ENCODE data around the gene GRAMD4. TPM values are rescaled to one million over a fixed set of nuclear protein-coding genes. Genes with fewer than 3 reads are reported as not detected.

The GRAMD4 gene
- total RNA-seq, 1 experiment from 2014 or later, result 25.3 TPM

DNA sequence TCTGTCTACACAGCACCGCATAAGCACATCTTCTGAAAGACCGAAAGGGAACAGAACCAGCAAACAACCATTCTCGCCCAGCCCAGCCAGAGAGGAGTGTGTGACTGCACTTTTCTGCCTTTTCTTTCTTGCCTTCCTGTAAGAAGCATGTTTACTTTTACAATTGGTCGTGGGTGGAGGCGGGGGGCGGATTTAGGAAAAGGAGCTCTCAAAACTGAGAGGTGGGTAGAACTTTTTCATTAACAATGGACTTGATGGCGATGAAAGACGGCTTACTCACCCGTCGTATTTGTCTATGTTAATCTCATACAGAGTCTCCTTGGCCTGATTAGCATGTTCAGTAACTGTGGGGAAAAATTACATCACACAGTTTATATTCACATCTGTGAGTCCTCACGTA, 90.6 kb downstream of the GRAMD4 start:
- Histone ChIP-seq H2AFZ (ENCODE audit: low read length) (no peak overlapping the region), H3K79me2 (ENCODE audit: low read length) (no peaks in the 10 kb centered on the region), H3K27ac (ENCODE audit: low read length) (no peak overlapping the region), H3K9ac (ENCODE audit: low read length) (no peak overlapping the region), H3F3A (ENCODE audit: low read length, unreplicated experiment) (no peaks in the 10 kb centered on the region), H3K27me3 (ENCODE audit: low read length) (no peaks in the 10 kb centered on the region), H3K4me1 (ENCODE audit: insufficient read depth, low read length) (no peaks in the 10 kb centered on the region), H3K4me3 (ENCODE audit: low read length) (no peak overlapping the region), H3K9me3 (ENCODE audit: low read length) (no peaks in the 10 kb centered on the region), H3K36me3 (ENCODE audit: low read depth, low read length) (no peaks in the 10 kb centered on the region), H3K9me2 (replicated peaks; ENCODE audit: low read length) (no peaks in the 10 kb centered on the region), H4K20me1 (ENCODE audit: low read length) (no peaks in the 10 kb centered on the region), H3K4me2 (ENCODE audit: low read length) (no peak overlapping the region)
- CTCF ChIA-PET, result no interaction called here
- no peak for DNase-seq
- intact Hi-C loops (cut with micrococcal nuclease), result no loop called here
- POLR2A ChIA-PET (ENCODE audit: unreplicated experiment), result no interaction called here
- ATAC-seq, result no peak
- BruUV-seq (replicated peaks), result no TSS peak
- TF ChIP-seq, protein P1, sequence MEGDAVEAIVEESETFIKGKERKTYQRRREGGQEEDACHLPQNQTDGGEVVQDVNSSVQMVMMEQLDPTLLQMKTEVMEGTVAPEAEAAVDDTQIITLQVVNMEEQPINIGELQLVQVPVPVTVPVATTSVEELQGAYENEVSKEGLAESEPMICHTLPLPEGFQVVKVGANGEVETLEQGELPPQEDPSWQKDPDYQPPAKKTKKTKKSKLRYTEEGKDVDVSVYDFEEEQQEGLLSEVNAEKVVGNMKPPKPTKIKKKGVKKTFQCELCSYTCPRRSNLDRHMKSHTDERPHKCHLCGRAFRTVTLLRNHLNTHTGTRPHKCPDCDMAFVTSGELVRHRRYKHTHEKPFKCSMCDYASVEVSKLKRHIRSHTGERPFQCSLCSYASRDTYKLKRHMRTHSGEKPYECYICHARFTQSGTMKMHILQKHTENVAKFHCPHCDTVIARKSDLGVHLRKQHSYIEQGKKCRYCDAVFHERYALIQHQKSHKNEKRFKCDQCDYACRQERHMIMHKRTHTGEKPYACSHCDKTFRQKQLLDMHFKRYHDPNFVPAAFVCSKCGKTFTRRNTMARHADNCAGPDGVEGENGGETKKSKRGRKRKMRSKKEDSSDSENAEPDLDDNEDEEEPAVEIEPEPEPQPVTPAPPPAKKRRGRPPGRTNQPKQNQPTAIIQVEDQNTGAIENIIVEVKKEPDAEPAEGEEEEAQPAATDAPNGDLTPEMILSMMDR (conservative IDR thresholded peaks at IDR 0.05; ENCODE audit: low read depth, low read length), result no peak
- TF ChIP-seq EZH2phosphoT487 (IDR thresholded peaks at IDR 0.05; ENCODE audit: borderline replicate concordance, low read length) (no peak), EZH2 (IDR thresholded peaks at IDR 0.05; ENCODE audit: low read length, unreplicated experiment) (no peak)

DNA sequence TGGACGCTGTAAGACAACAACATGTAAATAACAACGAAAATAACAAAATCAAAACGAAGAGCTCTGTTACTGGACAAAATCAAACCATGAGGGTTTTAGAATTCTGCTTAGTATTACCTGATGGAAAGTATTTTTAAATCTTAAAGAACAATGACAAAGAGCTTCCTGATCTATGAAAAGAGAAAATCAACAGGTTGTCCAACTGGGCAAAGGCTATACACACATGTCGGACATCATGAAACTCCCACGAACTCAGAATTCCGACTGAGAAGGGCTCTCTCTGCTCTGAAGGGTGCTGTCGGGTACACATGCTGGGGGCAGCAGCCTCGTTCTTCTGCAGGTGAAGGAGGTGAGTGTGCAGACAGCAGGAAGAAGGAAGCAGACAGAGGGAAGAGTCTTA, 92.1 kb downstream of the GRAMD4 start:
- H3K4me3 ChIP-seq (ENCODE audit: low read length), result no peak overlapping the region
- no peaks in the 10 kb centered on the region for H3F3A ChIP-seq (ENCODE audit: low read length, unreplicated experiment)
- H3K4me1 ChIP-seq (ENCODE audit: insufficient read depth, low read length), result no peaks in the 10 kb centered on the region
- DNase-seq, result no peak
- no peaks in the 10 kb centered on the region for H3K27me3 ChIP-seq (ENCODE audit: low read length)
- H4K20me1 ChIP-seq (ENCODE audit: low read length), result no peaks in the 10 kb centered on the region
- no TSS peak for BruUV-seq (replicated peaks)
- H3K9ac ChIP-seq (ENCODE audit: low read length), result no peak overlapping the region
- H3K9me3 ChIP-seq (ENCODE audit: low read length), result no peaks in the 10 kb centered on the region
- ATAC-seq, result no peak
- no peak overlapping the region for H2AFZ ChIP-seq (ENCODE audit: low read length)
- no peaks in the 10 kb centered on the region for H3K79me2 ChIP-seq (ENCODE audit: low read length)
- H3K9me2 ChIP-seq (replicated peaks; ENCODE audit: low read length), result no peaks in the 10 kb centered on the region
- H3K27ac ChIP-seq (ENCODE audit: low read length), result no peak overlapping the region
- H3K36me3 ChIP-seq (ENCODE audit: low read depth, low read length), result no peaks in the 10 kb centered on the region
- intact Hi-C loops (cut with micrococcal nuclease), result no loop called here
- ChIA-PET CTCF (no interaction called here), POLR2A (ENCODE audit: unreplicated experiment) (no interaction called here)
- TF ChIP-seq EZH2phosphoT487 (IDR thresholded peaks at IDR 0.05; ENCODE audit: borderline replicate concordance, low read length) (no peak), EZH2 (IDR thresholded peaks at IDR 0.05; ENCODE audit: low read length, unreplicated experiment) (no peak)
- TF ChIP-seq, protein P1 (conservative IDR thresholded peaks at IDR 0.05; ENCODE audit: low read depth, low read length), result no peak
- H3K4me2 ChIP-seq (ENCODE audit: low read length), result no peak overlapping the region

DNA sequence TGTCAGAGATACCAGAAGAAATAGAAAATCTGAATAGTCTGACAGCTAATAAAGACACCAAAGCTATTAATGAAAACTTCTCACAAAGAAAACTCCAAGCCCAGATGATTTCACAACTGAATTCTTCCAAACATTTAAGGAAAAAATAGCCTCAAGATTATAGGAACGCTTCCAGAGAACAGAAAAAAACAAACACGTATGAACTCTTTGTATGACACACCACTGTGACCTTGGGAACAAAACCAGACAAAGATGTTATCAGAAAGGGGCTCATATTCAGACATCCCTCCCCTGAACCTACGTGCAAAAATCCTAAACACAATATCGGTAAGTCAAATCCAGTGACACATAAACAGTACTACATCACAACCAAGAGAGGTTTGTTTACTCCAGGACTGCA, 94.4 kb downstream of the GRAMD4 start:
- TF ChIP-seq, protein P1 (conservative IDR thresholded peaks at IDR 0.05; ENCODE audit: low read depth, low read length), result no peak
- TF ChIP-seq EZH2 (IDR thresholded peaks at IDR 0.05; ENCODE audit: low read length, unreplicated experiment) (no peak), EZH2phosphoT487 (IDR thresholded peaks at IDR 0.05; ENCODE audit: borderline replicate concordance, low read length) (no peak)
- ChIA-PET CTCF (no interaction called here), POLR2A (ENCODE audit: unreplicated experiment) (no interaction called here)
- Histone ChIP-seq H3K36me3 (ENCODE audit: low read depth, low read length) (no peaks in the 10 kb centered on the region), H3K27ac (ENCODE audit: low read length) (no peak overlapping the region), H3K79me2 (ENCODE audit: low read length) (no peaks in the 10 kb centered on the region), H3F3A (ENCODE audit: low read length, unreplicated experiment) (no peaks in the 10 kb centered on the region), H3K4me3 (ENCODE audit: low read length) (no peak overlapping the region), H3K9me2 (replicated peaks; ENCODE audit: low read length) (no peaks in the 10 kb centered on the region), H4K20me1 (ENCODE audit: low read length) (no peaks in the 10 kb centered on the region), H3K9me3 (ENCODE audit: low read length) (no peaks in the 10 kb centered on the region), H3K27me3 (ENCODE audit: low read length) (no peaks in the 10 kb centered on the region), H2AFZ (ENCODE audit: low read length) (no peak overlapping the region), H3K9ac (ENCODE audit: low read length) (no peak overlapping the region), H3K4me1 (ENCODE audit: insufficient read depth, low read length) (no peaks in the 10 kb centered on the region), H3K4me2 (ENCODE audit: low read length) (no peak overlapping the region)
- DNase-seq (no peak), ATAC-seq (no peak)
- intact Hi-C loops (cut with micrococcal nuclease), result no loop called here
- no TSS peak for BruUV-seq (replicated peaks)
